ENCODE measurements around the gene SELENOS. TPM values are rescaled to one million over a fixed set of nuclear protein-coding genes. Genes with fewer than 3 reads are reported as not detected.

SELENOS gene
- total and polyA plus RNA-seq, 2 donors (not counting 3 experiments of a cell fraction or from before 2014, with no cell fraction given), result 70.4 to 101 TPM

DNA sequence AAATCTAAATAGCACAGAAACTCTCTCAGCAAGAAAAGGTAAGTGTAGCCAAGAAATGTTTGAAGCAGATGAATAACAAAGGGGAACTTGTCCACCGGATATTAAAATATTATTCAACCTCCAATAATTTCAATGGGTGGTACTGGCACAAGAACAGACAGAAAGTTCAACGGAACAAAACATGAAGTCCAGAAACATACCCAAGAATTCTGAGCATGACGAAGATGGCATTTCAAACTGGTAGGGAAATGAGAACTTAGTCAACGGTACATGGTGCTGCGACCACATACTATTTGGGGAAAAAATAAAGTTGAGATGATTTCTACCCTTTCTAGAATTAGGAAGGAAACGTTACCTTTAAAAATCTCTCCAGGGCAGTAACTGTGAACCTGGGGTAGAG is 30.9 kb downstream of the SELENOS start:
- no TSS peak for BruUV-seq (replicated peaks)
- FAIRE-seq, result peak; percentile 85
- Histone ChIP-seq H2AFZ (ENCODE audit: low read depth, low read length) (no peak overlapping the region), H3K9ac (replicated peaks; ENCODE audit: extremely low read depth, insufficient read depth, low read length) (no peak overlapping the region), H3K4me2 (ENCODE audit: insufficient read depth, low read length) (peak overlapping the region; percentile 64), H3K27ac (ENCODE audit: insufficient read depth, low read depth, low read length) (no peak overlapping the region), H3K79me2 (ENCODE audit: control insufficient read depth, insufficient read depth, low read length) (peaks cover 95% of the 10 kb centered on the region), H4K20me1 (replicated peaks; ENCODE audit: control insufficient read depth, extremely low read depth, insufficient read depth, low read length) (peaks cover 12% of the 10 kb centered on the region), H3K4me3 (replicated peaks in 1 of 3; ENCODE audit: insufficient read depth in 1 of 3, low read depth in 1 of 3, low read length in 3 of 3) (peak overlapping the region in 1 of 3 experiments; percentile 9), H3K36me3 (ENCODE audit: control insufficient read depth in 2 of 2, extremely low read depth in 1 of 2, insufficient read depth in 2 of 2, low read length in 2 of 2) (no peaks in the 10 kb centered on the region), H3K9me3 (replicated peaks; ENCODE audit: control insufficient read depth, insufficient read depth, low read length) (no peaks in the 10 kb centered on the region), H3K4me1 (ENCODE audit: control insufficient read depth, extremely low read depth, insufficient read depth, low read length) (peaks cover 57% of the 10 kb centered on the region), H3K9me1 (replicated peaks; ENCODE audit: control insufficient read depth, extremely low read depth, insufficient read depth, low read length) (no peaks in the 10 kb centered on the region), H3K27me3 (ENCODE audit: control insufficient read depth in 2 of 2, insufficient read depth in 2 of 2, low read length in 2 of 2) (no peaks in the 10 kb centered on the region)
- dilution Hi-C loops (cut with MboI; ENCODE audit: extremely low pct_ligation_motif_present, low sequenced_read_pairs) (no loop called here), intact Hi-C loops (cut with micrococcal nuclease) (no loop called here)
- ChIA-PET POLR2A (no interaction called here), CTCF (interaction anchor here (1.2 to 1.4 kb wide), 2 partner anchors 9 to 118 kb away, joined by 3 read pairs; no protein-coding TSS in a partner anchor)
- TF ChIP-seq, protein P1, sequence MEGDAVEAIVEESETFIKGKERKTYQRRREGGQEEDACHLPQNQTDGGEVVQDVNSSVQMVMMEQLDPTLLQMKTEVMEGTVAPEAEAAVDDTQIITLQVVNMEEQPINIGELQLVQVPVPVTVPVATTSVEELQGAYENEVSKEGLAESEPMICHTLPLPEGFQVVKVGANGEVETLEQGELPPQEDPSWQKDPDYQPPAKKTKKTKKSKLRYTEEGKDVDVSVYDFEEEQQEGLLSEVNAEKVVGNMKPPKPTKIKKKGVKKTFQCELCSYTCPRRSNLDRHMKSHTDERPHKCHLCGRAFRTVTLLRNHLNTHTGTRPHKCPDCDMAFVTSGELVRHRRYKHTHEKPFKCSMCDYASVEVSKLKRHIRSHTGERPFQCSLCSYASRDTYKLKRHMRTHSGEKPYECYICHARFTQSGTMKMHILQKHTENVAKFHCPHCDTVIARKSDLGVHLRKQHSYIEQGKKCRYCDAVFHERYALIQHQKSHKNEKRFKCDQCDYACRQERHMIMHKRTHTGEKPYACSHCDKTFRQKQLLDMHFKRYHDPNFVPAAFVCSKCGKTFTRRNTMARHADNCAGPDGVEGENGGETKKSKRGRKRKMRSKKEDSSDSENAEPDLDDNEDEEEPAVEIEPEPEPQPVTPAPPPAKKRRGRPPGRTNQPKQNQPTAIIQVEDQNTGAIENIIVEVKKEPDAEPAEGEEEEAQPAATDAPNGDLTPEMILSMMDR (IDR thresholded peaks at IDR 0.05; ENCODE audit: extremely low read depth in 1 of 2, insufficient read depth in 1 of 2, low read depth in 1 of 2, low read length in 2 of 2), result no peak
- peak; percentile 61 for DNase-seq (ENCODE audit: low read depth, low spot score)

DNA sequence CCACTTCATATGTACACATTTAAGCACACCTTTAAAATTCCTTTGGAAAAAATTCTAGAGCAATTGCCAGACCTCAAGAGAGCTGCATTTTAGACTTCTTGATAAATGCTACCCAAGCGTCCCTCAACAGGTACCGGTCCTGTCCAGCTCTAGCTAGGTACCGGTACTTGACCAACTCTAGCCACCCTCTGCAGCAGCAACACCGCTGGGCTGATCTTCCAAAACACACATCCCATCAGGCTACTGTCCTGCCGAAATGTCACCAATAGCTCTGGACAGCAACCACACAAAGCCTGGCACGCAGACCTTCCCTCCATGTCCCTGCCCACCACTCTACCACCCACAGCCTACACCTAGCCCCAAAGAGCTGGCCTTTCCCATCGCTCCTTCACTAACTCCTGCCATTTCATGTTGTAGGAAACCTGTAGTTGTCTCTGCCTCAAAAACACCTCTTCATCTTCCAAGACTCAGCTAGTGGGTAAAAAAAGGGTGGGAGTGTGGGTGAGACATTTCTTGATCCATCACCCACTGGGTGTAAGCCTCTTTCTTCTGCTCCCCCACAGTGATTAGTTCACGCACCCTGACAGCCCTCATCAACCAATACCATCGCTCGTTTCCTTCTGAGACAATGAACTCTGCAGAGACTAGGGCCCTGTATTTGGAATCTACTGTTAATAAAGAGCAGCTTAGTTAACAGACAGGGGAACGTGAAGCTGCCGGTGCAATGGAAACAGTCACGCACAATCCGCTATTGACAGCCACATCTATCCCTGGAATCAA is 32.2 kb downstream of the SELENOS start:
- ChIA-PET CTCF (interaction anchor here (0.6 to 1.4 kb wide), 6 partner anchors 9 to 229 kb away, joined by 3 to 6 read pairs (median 4); no protein-coding TSS in a partner anchor), POLR2A (interaction anchor here (1.5 kb wide), 1 partner anchor 68 kb away, joined by 3 read pairs; no protein-coding TSS in a partner anchor)
- dilution Hi-C loops (cut with MboI; ENCODE audit: extremely low pct_ligation_motif_present, low sequenced_read_pairs), result loop anchor here (5.0 kb wide), 1 partner anchor 38 kb away; no protein-coding TSS in a partner anchor
- no peaks in the 10 kb centered on the region for H3K27me3 ChIP-seq (ENCODE audit: control insufficient read depth in 2 of 2, insufficient read depth in 2 of 2, low read length in 2 of 2)
- peaks cover 97% of the 10 kb centered on the region for H3K79me2 ChIP-seq (ENCODE audit: control insufficient read depth, insufficient read depth, low read length)
- FAIRE-seq, result no peak
- no TSS peak for BruUV-seq (replicated peaks)
- peaks cover 53% of the 10 kb centered on the region for H3K4me1 ChIP-seq (ENCODE audit: control insufficient read depth, extremely low read depth, insufficient read depth, low read length)
- no peak for DNase-seq (ENCODE audit: low read depth, low spot score)
- intact Hi-C loops (cut with micrococcal nuclease), result no loop called here
- H3K9me3 ChIP-seq (replicated peaks; ENCODE audit: control insufficient read depth, insufficient read depth, low read length), result no peaks in the 10 kb centered on the region
- H3K9me1 ChIP-seq (replicated peaks; ENCODE audit: control insufficient read depth, extremely low read depth, insufficient read depth, low read length), result no peaks in the 10 kb centered on the region
- TF ChIP-seq JUN (IDR thresholded peaks at IDR 0.05; ENCODE audit: borderline replicate concordance, insufficient read depth, insufficient read length, low read depth) (no peak), POLR2AphosphoS5 (IDR thresholded peaks at IDR 0.05; ENCODE audit: insufficient read depth, low read depth, low read length) (no peak), GATA2 (IDR thresholded peaks at IDR 0.05; ENCODE audit: insufficient read depth, insufficient read length, low read depth, low read length) (no peak), POLR2A (IDR thresholded peaks at IDR 0.05; ENCODE audit: low read depth, low read length) (no peak), FOS (IDR thresholded peaks at IDR 0.05; ENCODE audit: borderline replicate concordance, insufficient read depth, low read length) (no peak), MYC (IDR thresholded peaks at IDR 0.05; ENCODE audit: low read depth, low read length) (no peak), EZH2 (IDR thresholded peaks at IDR 0.05; ENCODE audit: borderline replicate concordance, low read depth, low read length, severe bottlenecking) (no peak)
- TF ChIP-seq, protein P2, sequence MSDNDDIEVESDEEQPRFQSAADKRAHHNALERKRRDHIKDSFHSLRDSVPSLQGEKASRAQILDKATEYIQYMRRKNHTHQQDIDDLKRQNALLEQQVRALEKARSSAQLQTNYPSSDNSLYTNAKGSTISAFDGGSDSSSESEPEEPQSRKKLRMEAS (IDR thresholded peaks at IDR 0.05; ENCODE audit: insufficient read depth, insufficient read length), result no peak
- TF ChIP-seq, protein P1 (IDR thresholded peaks at IDR 0.05; ENCODE audit: extremely low read depth in 1 of 2, insufficient read depth in 1 of 2, low read depth in 1 of 2, low read length in 2 of 2), result no peak
- H3K9ac ChIP-seq (replicated peaks; ENCODE audit: extremely low read depth, insufficient read depth, low read length), result no peak overlapping the region
- H3K4me2 ChIP-seq (ENCODE audit: insufficient read depth, low read length), result no peak overlapping the region
- H3K27ac ChIP-seq (ENCODE audit: insufficient read depth, low read depth, low read length), result no peak overlapping the region
- no peak overlapping the region for H3K4me3 ChIP-seq (replicated peaks in 1 of 3; ENCODE audit: insufficient read depth in 1 of 3, low read depth in 1 of 3, low read length in 3 of 3)
- H4K20me1 ChIP-seq (replicated peaks; ENCODE audit: control insufficient read depth, extremely low read depth, insufficient read depth, low read length), result peaks cover 18% of the 10 kb centered on the region
- no peak overlapping the region for H2AFZ ChIP-seq (ENCODE audit: low read depth, low read length)
- H3K36me3 ChIP-seq (ENCODE audit: control insufficient read depth in 2 of 2, extremely low read depth in 1 of 2, insufficient read depth in 2 of 2, low read length in 2 of 2), result no peaks in the 10 kb centered on the region
